HT1080 (cell line): ENCODE results near the gene ZNF277. TPM values are rescaled to one million over a fixed set of nuclear protein-coding genes. Genes with fewer than 3 reads are reported as not detected.
A peak's percentile ranks its signal among the peaks of the same experiment; 100 is the strongest.

Experiments
- DNase-seq: peaks from one replicate; pipeline ENCODE4 v3.0.0-alpha.2; 2015; ENCODE audit warnings: low read depth
- total RNA-seq: library from RNA; depleted of rRNA; stranded (reverse); fragments of >200 nt; shearing (Covaris generic); gene quantifications from 2 replicates; pipeline ENCODE4 v1.2.3, GENCODE V29; 2014

ZNF277 gene
- total RNA-seq, 1 experiment from 2014 or later = 11.9 TPM

DNA sequence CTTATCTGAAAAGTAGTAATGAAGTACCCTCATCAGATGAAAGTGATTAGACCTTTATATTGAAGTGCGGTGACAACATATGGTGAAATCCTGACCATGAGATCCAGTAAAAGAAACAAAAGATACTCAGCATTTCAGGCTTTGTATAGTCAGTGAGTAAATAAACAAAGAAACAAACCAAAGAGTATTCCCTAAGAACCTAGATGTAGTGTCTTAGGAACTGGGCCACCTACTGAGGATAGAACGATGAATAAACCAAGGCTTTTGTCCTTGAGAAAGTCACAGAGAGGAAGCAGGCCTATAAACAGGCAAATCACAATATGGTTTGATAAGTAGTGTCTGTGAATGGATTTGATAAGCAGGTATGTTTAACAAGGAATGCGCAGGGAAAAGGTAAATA is 46.2 kb downstream of the ZNF277 start:
- DNase-seq = no peak

- no peak for DNase-seq
Observed at GRCh38 chr7:112254156-112254555, 47.7 kb downstream of the ZNF277 start.

GRCh38 chr7:112254709-112255387 is 48.4 kb downstream of the ZNF277 start:
- DNase-seq = no peak

GRCh38 chr7:112255388-112255720 is 48.9 kb downstream of the ZNF277 start:
- DNase-seq = no peak

GRCh38 chr7:112257073-112257472 is 50.6 kb downstream of the ZNF277 start:
- DNase-seq = no peak

GRCh38 chr7:112260911-112261310 is 54.4 kb downstream of the ZNF277 start:
- DNase-seq = no peak

DNA sequence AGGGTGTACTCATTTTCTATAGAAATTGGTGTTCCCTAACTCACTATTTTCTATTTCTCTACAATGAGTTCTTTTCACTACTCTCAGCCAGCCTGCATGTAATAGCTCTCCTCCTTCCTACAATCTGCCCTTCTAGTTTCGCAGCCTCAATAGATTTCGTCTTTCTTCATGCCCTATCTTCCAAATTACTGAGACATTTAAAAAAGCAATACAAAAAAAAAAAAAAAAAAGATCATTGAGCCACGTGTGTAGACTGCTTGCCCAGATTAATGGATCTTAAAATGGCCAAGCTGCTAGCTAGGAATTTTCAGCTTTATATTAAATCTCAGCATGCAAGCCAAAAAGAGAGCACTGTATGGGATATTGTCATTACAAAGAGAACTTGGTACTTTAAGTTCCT is 55.5 kb downstream of the ZNF277 start:
- DNase-seq = no peak

DNA sequence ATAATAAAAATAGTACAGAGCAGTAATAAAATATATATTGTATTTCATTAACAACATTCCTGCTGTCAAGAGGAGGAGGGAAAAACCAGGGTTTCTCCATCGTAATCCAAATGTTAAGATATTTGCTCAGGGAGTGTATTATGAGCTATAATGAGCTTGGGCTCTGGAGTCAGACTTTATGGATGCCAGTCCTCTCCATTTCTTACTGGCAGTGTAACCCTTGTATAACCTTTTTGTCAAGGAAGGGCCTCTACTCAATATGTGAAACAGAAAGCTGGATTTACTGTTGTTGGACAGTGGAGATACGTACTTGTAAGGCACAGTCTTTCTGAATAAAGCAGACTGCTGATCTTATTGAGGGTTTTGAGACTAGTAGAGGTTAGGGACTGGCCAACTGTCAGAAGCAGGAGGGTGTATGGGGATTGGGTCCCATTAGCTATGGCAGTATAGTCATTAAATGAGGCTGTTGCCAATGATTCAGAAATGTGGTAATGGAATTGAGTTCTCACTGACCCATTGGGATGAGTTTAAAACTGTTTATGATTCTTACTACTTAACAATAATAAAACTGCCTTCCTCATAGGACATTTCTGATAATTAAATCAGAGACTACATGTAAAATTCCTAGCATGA is 56.5 kb downstream of the ZNF277 start:
- no peak for DNase-seq

DNA sequence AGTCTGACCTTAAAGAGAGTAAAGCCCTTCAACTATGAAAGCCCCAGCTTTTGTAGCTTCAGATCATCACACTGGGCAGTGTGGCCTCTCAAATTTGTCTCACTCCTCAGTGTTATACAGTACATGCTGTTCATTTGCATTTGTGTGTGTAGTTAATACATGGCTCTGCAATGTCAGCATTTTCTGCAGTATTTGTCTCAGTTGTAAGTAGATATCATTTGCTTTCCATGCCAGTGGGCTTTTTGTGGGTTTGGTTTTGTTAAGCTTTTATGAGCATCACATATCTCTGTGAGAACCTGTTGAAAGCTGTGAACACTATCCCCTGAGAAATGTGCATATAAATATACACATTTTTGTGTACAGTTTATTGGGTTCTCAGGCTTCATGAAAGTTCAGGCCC is 57.0 kb downstream of the ZNF277 start:
- DNase-seq = no peak

DNA sequence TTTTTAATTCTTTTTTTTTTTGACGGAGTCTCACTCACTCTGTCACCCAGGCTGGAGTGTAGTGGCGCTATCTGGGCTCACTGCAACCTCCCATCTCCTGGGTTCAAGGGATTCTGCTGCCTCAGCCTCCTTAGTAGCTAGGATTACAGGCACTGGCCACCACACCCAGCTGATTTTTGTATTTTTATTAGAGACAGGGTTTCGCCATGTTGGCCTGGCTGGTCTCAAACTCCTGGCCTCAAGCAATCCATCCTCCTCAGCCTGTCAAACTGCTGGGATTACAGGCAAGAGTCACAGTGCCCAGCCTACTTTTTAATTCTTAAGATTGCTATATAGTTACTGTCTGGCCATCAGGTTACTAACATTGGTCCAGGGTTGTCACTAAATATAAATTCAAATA is 59.6 kb downstream of the ZNF277 start:
- DNase-seq = peak; percentile 3

- peak; percentile 46 for DNase-seq
Observed at GRCh38 chr7:112266595-112267270, 60.2 kb downstream of the ZNF277 start.

- no peak for DNase-seq
Observed at GRCh38 chr7:112267944-112268691, 61.6 kb downstream of the ZNF277 start.

DNA sequence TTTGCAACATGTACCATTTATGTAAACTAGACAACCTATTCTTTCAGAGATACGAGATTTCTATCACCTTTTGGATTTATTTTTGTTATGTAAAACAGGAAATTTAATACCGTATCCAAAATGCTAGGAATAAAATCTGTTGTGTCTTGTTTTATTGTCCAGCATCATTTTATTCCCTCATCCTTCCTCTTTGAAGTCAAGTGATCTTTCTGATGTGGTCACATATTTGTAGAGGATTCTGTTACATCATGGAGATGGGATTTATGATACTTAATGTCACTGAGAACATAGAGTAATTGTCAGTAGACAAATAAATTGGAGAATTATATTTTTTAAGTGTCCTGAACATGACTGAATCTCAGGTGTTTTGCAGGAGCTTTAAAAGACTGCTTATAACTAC is 64.7 kb downstream of the ZNF277 start:
- no peak for DNase-seq

- DNase-seq = peak; percentile 40
Observed at GRCh38 chr7:112272921-112273561, 66.5 kb downstream of the ZNF277 start.

DNA sequence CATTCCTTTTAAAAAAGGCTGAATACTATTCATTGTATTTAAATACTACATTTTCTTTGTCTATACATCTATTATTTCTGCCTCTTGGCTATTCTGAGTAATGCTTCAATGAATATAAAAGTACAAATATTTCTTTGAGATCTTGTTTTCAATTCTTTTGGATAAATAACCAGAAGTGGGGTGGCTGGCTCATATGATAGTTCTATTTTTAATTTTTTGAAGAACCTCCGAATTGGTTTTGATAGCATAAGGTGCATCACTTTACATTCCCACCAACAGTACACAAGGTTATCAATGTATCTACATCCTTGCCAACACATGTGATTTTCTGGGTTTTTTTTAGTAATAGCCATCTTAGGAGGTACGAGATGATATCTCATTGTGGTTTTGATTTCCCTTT is 72.5 kb downstream of the ZNF277 start:
- no peak for DNase-seq

DNA sequence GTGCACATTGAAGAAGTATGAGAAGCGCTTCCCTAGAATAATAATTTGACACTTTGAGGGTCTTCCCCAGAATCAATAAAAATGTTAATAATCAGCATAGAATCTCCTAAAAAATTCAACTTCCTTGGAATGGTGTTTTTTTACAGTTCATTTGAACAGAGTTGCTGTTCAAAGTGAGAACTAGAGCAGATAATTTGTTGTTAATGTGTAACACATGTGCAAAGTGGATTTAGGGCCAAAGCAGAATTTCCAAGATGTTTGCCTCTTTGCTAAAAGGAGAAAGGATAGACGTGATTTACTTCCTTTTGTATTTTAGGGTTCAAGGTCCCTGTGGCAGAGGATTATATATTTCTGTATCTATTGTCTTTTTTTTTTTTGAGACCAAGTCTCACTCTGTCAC is 73.8 kb downstream of the ZNF277 start:
- no peak for DNase-seq

GRCh38 chr7:112282476-112283188 is 76.1 kb downstream of the ZNF277 start:
- DNase-seq = no peak

DNA sequence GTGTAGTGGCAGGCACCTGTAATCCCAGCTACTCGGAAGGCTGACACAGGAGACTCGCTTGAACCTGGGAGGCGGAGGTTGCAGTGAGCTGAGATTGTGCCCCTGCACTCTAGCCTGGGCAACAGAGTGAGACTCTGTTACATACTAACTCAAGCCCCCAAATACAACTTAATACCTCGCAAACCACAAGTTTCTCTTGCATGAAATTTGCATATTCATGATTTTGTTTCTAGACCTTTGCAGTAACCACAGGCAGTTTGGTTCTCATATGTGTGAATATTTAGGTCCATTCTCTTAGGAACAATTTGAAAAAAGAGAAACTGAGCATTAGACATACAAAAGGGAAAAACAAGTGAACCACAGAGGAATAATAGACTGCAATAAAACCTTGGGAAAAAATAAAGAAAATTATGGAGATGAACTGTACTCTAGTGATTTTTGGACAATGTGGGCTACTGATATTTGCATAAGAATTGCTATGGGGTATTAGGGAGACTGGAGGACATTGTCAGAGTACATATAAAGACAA is 77.0 kb downstream of the ZNF277 start:
- no peak for DNase-seq

DNA sequence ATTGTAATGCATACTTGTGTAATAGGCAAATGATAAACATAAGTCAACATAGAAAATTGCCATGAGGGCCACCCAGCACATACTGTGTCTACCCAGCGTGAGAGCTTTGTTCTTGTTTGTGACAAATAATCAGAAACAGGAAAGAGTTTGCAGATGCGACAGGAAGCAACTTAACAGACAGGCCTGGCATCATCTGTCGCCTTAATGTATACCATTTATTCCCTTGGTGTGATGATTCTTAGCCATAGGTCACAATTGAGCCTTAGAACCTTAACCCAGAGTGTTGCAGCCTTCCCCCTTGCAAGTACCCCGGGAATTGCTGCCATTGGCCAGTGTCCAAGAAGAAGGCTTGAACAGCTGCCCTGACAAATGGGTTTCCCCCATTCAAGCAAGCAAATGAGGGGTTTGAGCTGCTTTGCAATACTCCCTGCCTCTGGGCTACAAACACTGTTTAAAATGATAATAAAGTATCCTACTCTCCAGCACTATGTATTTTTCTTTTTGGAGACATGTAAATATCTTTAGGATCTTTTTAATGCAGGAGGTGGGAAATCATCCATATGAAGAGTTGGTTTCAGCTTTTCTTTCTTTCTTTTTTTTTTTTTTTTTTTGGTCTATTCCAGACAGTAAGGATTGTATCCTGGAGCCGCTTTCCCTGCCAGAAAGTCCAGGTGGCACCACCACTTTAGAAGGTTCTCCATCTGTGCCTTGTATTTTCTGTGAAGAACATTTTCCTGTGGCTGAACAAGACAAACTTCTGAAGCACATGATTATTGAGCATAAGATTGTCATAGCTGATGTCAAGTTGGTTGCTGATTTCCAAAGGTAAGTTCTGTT is 80.0 kb downstream of the ZNF277 start:
- DNase-seq = no peak

GRCh38 chr7:112288301-112288700 is 81.8 kb downstream of the ZNF277 start:
- no peak for DNase-seq
